GM18505 (cell line): ENCODE measurements around the gene CNTN2.

Experiments
- ATAC-seq: cut with Tn5 transposase; IDR thresholded peaks from one replicate; pipeline ENCODE4 v1.9.1; 2021; ENCODE audit not compliant: unreplicated experiment
- POLR2A ChIP-seq: IDR thresholded peaks from 4 replicates; pipeline ENCODE4 v1.6.1; 2011; ENCODE audit warnings: borderline replicate concordance; ENCODE audit not compliant: insufficient read depth, insufficient read length; ENCODE audit errors: extremely low read depth

The CNTN2 gene

DNA sequence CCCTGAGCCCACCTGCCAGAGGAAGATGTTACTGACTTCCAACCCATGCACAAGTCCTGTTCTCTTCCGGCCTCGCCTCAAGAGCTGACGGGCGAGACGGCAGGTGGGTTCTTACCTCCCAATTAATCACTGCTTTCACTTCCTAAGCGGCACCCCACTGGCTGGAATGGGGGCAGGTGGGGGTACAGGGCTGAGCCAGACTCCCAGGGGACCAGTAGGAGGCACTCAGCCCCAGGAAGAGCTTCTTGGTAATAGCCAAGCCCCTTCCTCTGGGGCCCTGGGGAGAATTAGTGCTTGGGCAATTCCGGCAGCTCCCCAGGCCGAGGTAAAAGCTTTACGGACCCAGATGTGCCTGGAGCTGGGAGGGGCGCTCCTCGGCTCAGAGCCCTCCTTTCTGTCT, 9.7 kb downstream of the CNTN2 start:
- TF ChIP-seq POLR2A = no peak
- no peak for ATAC-seq

GRCh38 chr1:205053296-205053695, 10.3 kb downstream of the CNTN2 start:
- no peak for TF ChIP-seq POLR2A
- no peak for ATAC-seq

GRCh38 chr1:205054013-205054412, 11.0 kb downstream of the CNTN2 start:
- no peak for ATAC-seq
- no peak for TF ChIP-seq POLR2A

- ATAC-seq = no peak
- TF ChIP-seq POLR2A = no peak
These were observed 13.2 kb downstream of the CNTN2 start for GRCh38 chr1:205056188-205056611.

DNA sequence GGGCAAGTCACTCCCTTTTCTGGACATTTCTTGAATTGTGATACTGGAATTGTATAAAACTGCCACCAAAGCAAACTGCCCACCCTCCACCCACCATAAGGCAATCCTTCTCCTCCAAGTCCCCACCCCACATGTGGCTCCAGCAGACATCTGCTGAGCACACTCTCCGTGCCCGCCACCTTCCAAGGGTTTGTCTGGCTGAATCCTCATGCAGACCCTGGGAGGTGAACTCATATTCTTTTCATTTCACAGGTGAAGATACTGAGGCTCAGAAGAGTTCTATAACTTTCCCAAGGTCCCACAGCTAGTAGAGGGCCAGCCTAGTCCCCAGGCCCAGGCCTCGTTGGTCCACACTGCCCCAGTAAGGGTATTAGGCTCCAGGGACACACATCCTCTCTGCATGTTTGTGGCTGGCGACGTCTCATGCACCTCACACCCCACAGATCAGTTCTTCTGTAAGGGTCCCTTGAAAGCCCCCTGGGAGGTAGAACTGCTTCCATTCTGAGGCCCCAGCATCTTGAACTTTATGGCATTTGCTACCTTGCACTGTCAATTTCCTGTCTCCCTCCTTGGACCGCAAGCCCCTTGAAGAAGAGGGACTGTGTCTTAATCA, 14.1 kb downstream of the CNTN2 start:
- no peak for ATAC-seq
- TF ChIP-seq POLR2A = no peak

GRCh38 chr1:205057808-205058575, 15.0 kb downstream of the CNTN2 start:
- TF ChIP-seq POLR2A = no peak
- ATAC-seq = no peak

DNA sequence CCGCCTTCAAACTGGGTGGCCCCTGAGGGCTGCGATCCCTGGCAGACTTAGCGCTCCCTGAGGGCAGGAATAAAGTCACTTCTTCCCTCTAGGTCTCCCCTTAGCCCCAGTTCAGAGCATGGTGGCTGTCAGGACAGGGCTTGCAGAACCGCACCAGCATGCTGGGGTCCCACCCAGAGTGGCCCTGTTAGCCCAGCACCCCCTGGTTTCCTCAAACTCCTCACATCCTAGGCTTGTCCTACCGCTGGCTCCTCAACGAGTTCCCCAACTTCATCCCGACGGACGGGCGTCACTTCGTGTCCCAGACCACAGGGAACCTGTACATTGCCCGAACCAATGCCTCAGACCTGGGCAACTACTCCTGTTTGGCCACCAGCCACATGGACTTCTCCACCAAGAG, 15.8 kb downstream of the CNTN2 start:
- no peak for TF ChIP-seq POLR2A
- no peak for ATAC-seq

GRCh38 chr1:205059660-205060059, 16.6 kb downstream of the CNTN2 start:
- TF ChIP-seq POLR2A = no peak
- ATAC-seq = no peak

DNA sequence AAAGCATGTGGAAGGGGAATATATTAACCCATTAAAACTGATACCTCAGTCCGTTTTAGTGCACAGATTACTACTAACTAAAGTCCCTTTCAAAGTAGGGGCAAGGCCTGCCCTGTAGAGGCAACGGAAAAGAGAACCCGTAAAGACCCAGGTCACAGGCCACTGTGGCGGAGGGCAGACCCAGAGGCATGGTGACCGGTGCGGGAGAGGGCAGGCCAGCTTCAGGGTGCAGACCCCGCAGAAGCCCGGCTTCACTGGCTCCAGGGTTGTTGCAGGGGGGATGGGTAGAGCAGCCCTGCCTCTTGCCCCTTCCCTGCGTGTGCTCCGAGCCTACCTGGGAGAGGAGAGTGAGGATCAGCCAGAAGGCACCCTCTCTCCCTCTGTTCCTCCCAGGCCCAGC, 17.7 kb downstream of the CNTN2 start:
- no peak for ATAC-seq
- no peak for TF ChIP-seq POLR2A

- no peak for TF ChIP-seq POLR2A
- no peak for ATAC-seq
These were observed 18.2 kb downstream of the CNTN2 start for GRCh38 chr1:205061227-205061626.

DNA sequence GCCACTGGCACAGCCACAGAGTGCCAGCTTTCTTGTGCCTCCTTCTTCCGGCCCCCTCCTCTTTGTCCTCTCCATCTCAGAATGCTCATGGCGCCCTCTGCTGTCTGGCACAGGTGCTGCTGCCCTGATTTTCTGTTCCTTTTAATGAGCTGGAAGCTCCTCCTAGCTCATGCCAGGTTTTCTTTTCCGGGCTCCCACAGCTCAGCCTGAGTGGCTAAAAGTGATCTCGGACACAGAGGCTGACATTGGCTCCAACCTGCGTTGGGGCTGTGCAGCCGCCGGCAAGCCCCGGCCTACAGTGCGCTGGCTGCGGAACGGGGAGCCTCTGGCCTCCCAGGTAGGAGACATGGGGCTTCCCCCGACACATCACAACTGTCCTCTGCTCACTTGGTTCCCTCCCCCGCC, 18.7 kb downstream of the CNTN2 start:
- no peak for ATAC-seq
- TF ChIP-seq POLR2A = no peak

- ATAC-seq = no peak
- TF ChIP-seq POLR2A = no peak
These were observed 19.3 kb downstream of the CNTN2 start for GRCh38 chr1:205062319-205062718.

GRCh38 chr1:205062895-205063294, 19.9 kb downstream of the CNTN2 start:
- no peak for ATAC-seq

GRCh38 chr1:205064301-205064700, 21.3 kb downstream of the CNTN2 start:
- no peak for ATAC-seq
- TF ChIP-seq POLR2A = no peak

More at GRCh38 chr1:205062895-205063294, 19.9 kb downstream of the CNTN2 start:
- TF ChIP-seq POLR2A = no peak
